Prostate gland (tissue), 2 donors: ENCODE results near the gene SORT1. TPM values are rescaled to one million over a fixed set of nuclear protein-coding genes. Genes with fewer than 3 reads are reported as not detected.

Experiments
- DNase-seq: peaks from one replicate; pipeline ENCODE4 v3.0.0-alpha.2; 2019; ENCODE audit warnings: low spot score
- H3K27ac ChIP-seq, 2 donors: fragments of 200-600 bp; sonication (generic); 2 replicates each; pipeline ENCODE4 v1.5.1; 2017 to 2019
- H3K27me3 ChIP-seq: fragments of 200-600 bp; sonication (generic); replicated peaks from 2 replicates; pipeline ENCODE4 v1.5.1; 2019; ENCODE audit not compliant: insufficient read depth
- H3K36me3 ChIP-seq, 2 donors: fragments of 200-600 bp; sonication (generic); 1 replicate in 1 of 2; 2 replicates in 1 of 2; pipeline versions ENCODE4 v1.5.1 to v1.8.1; 2017 to 2019
- H3K4me1 ChIP-seq: fragments of 200-600 bp; sonication (generic); replicated peaks from 2 replicates; pipeline ENCODE4 v1.5.1; 2019
- H3K4me3 ChIP-seq, 2 donors: fragments of 200-600 bp; sonication (generic); 2 replicates each; pipeline ENCODE4 v1.5.1; 2017 to 2019
- H3K9me3 ChIP-seq: fragments of 200-600 bp; sonication (generic); 2 replicates; pipeline ENCODE4 v1.5.1; 2017
- POLR2A ChIP-seq: fragments of 450-650 bp; IDR thresholded peaks from one replicate; pipeline ENCODE4 v1.6.1; 2016; ENCODE audit warnings: antibody characterized with exemption, mild to moderate bottlenecking
- POLR2AphosphoS5 ChIP-seq: sonication (generic); formaldehyde crosslinking; IDR thresholded peaks from one replicate; pipeline ENCODE4 v1.6.1; 2017; ENCODE audit warnings: antibody characterized with exemption
- WGBS: methylation state at CpG from one replicate; pipeline ENCODE4 v1.1.5; 2018; 5-methylcytosine and 5-hydroxymethylcytosine counted together
- intact Hi-C: fragments of 100-400 bp; cut with DNase I; formaldehyde crosslinking; loops from one replicate; pipeline ENCODE4 v1.14.2; 2022
- total RNA-seq, 2 donors: library from RNA; depleted of rRNA; stranded (reverse); fragments of >200 nt; gene quantifications; one replicate each; pipeline ENCODE4 v1.1.0, GENCODE V29; 2016
- TF ChIP-seq, protein P1 (sequence below), 4 experiments: fragments of 200-600 bp in 2 of 4; fragments of 450-650 bp in 2 of 4; sonication (generic) in 2 of 4; IDR thresholded peaks; 1 replicate in 3 of 4; 2 replicates in 1 of 4; pipeline ENCODE4 v1.5.1; 2016 to 2019; ENCODE audit warnings: antibody characterized with exemption in 4 of 4, mild to moderate bottlenecking in 2 of 4, moderate library complexity in 2 of 4

SORT1 gene
- total RNA-seq, 2 donors from 2014 or later: 34.0 to 164 TPM

DNA sequence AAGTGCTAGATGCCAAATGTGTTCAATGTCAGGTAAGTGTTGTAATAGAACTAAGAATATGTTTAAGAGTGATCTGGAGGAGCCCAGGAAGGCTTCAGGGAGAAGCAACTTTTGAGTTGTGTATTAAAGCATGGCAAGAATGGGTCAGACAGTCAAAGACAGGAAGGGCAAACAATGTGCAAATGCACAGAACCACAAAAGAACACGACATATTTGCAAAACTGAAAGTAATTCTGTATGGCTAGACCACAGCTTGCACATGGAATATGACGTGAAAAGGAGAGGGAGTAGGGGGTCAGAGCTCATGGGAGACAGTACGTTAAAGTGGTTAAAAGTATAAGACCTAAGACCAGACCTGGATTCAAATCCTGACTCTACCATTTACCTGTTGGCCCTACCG lies 7.1 kb upstream of the SORT1 start:
- intact Hi-C loops: loop anchor here (5.0 kb wide), 1 partner anchor 143 kb away; no protein-coding TSS in a partner anchor
- Histone ChIP-seq H3K36me3 (peaks cover 0 to 8% of the 10 kb centered on the region in 2 donors), H3K9me3 (no peaks in the 10 kb centered on the region), H3K27ac (no peak overlapping the region), H3K4me1 (no peaks in the 10 kb centered on the region), H3K4me3 (no peak overlapping the region), H3K27me3 (no peaks in the 10 kb centered on the region)
- 86% methylated on average over 4 of the region's 4 CpGs for WGBS
- no peak for DNase-seq
- TF ChIP-seq, protein P1, sequence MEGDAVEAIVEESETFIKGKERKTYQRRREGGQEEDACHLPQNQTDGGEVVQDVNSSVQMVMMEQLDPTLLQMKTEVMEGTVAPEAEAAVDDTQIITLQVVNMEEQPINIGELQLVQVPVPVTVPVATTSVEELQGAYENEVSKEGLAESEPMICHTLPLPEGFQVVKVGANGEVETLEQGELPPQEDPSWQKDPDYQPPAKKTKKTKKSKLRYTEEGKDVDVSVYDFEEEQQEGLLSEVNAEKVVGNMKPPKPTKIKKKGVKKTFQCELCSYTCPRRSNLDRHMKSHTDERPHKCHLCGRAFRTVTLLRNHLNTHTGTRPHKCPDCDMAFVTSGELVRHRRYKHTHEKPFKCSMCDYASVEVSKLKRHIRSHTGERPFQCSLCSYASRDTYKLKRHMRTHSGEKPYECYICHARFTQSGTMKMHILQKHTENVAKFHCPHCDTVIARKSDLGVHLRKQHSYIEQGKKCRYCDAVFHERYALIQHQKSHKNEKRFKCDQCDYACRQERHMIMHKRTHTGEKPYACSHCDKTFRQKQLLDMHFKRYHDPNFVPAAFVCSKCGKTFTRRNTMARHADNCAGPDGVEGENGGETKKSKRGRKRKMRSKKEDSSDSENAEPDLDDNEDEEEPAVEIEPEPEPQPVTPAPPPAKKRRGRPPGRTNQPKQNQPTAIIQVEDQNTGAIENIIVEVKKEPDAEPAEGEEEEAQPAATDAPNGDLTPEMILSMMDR (IDR thresholded peaks at IDR 0.05): no peak
- TF ChIP-seq POLR2AphosphoS5 (no peak), POLR2A (no peak)

DNA sequence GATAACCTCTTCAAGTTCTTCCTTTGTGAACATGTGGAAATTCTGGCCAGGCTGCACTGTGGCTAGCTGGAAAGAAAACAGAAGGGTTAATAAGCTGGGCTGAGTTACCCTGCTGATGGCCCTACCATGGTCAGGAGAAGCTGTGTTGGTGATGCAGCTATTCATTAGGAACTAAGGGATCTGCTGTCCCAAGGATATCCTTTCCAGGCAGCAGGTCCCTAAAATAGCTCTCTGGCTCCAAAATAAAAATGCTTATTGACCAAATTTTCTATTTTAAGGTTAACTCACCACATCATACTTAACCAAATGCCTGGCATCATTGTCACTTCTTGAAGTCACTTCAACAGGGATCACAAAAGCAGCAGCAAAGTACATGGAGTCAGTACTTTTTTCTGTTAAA lies 4.3 kb upstream of the SORT1 start:
- TF ChIP-seq POLR2AphosphoS5 (no peak), POLR2A (no peak)
- TF ChIP-seq, protein P1 (IDR thresholded peaks at IDR 0.05): no peak
- H3K9me3 ChIP-seq: no peaks in the 10 kb centered on the region
- no peak overlapping the region for H3K4me3 ChIP-seq
- no peak for DNase-seq
- H3K27me3 ChIP-seq: no peaks in the 10 kb centered on the region
- intact Hi-C loops: loop anchor here (5.0 kb wide), 1 partner anchor 140 kb away; no protein-coding TSS in a partner anchor
- peaks cover 10% of the 10 kb centered on the region for H3K4me1 ChIP-seq
- no peaks in the 10 kb centered on the region for H3K36me3 ChIP-seq
- H3K27ac ChIP-seq: no peak overlapping the region

DNA sequence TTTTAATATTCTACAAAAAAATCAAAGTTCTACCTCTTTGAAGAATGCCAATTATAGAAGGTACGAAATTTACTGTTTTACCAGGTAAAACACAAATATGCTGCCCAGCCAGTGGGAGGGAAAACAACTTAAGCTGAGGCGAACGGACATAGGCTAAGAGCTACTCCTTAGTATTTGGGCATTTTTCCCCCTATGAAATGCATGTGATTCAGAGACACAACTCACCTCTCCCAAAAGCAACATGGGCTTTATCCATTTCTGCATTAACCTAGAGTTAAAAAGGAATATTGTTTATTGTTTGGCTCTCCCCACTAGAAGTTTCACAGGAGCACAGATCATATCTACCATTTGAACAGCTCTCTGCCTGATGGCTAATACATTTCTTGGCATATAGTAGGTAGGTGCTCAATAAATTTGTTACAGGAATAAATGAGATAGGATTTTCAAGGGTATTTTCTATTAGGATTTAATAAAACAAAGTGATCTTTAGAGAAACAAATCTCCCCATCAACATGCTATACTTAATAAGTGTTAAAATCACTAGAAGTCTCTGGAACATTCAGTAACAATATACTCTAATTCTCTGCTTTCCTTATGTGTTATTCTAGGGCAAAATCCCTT lies 2.4 kb upstream of the SORT1 start:
- intact Hi-C loops: loop anchor here (5.0 kb wide), 1 partner anchor 138 kb away; no protein-coding TSS in a partner anchor
- peaks cover 15% of the 10 kb centered on the region for H3K4me1 ChIP-seq

DNA sequence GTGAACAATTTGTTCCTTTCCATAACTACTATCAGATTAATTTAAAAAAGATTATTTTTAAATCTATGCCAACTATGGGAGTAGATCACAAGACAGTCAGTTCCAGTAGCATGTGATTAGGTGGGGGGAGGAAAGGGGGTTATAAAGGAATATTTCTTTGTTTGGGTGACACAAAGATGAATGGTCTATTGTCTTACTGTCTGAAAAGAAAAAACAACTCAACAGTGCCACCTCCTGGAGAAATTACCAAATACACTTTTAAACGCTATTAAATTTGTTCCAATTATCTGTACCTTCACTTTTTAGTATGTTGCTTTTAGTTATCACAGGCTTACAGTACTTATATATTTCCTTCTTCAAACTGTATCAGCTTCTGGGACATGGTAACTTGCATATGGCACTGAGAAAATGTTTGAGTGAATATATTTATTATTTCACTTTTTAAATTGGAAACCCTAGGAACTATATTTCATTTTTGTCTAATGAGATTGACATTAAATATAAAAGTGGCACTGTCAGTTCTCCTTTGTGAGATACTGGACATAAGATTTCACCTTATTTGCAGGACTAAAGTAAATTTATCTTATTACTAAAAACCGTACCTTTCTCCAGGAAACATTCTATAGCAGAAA lies 1.7 kb upstream of the SORT1 start:
- H3K27me3 ChIP-seq: no peaks in the 10 kb centered on the region
- DNase-seq: peak; percentile 61
- TF ChIP-seq POLR2A: no peak
- no peak for TF ChIP-seq POLR2AphosphoS5
- TF ChIP-seq, protein P1 (IDR thresholded peaks at IDR 0.05): peak; percentile 58 to 93 (median 88)
- peaks cover 15% of the 10 kb centered on the region for H3K4me1 ChIP-seq
- peak overlapping the region in 1 of 2 donors; percentile 72 for H3K27ac ChIP-seq
- WGBS: 32% methylated on average over 2 of the region's 2 CpGs
- H3K36me3 ChIP-seq: no peaks in the 10 kb centered on the region
- intact Hi-C loops: loop anchor here (2.0 kb wide), 1 partner anchor 117 kb away; the partner anchor contains the start of gene PSRC1
- no peaks in the 10 kb centered on the region for H3K9me3 ChIP-seq
- no peak overlapping the region for H3K4me3 ChIP-seq

More for the DNA sequence above, 2.4 kb upstream of the SORT1 start:
- Histone ChIP-seq H3K36me3 (no peaks in the 10 kb centered on the region), H3K27ac (no peak overlapping the region), H3K9me3 (no peaks in the 10 kb centered on the region), H3K27me3 (no peaks in the 10 kb centered on the region), H3K4me3 (no peak overlapping the region)
- TF ChIP-seq POLR2AphosphoS5 (no peak), POLR2A (no peak)
- TF ChIP-seq, protein P1 (IDR thresholded peaks at IDR 0.05): no peak
- 96% methylated on average over 3 of the region's 3 CpGs for WGBS
- no peak for DNase-seq
